ENCODE results near the gene DPF1.

The DPF1 gene

GRCh38 chr19:38184815-38185214 is 39.2 kb downstream of the DPF1 start:
- Histone ChIP-seq H3K4me3 (ENCODE audit: low read length) (no peak overlapping the region), H3K4me2 (ENCODE audit: low read length) (no peak overlapping the region), H3K36me3 (replicated peaks; ENCODE audit: low read depth, low read length) (peaks cover 8% of the 10 kb centered on the region), H3K9ac (ENCODE audit: low read length) (no peak overlapping the region), H3K27ac (ENCODE audit: low read length) (no peak overlapping the region), H3K27me3 (ENCODE audit: low read depth, low read length) (no peaks in the 10 kb centered on the region), H3K4me1 (ENCODE audit: low read length) (peaks cover 2% of the 10 kb centered on the region), H4K20me1 (ENCODE audit: insufficient read depth, low read length) (no peaks in the 10 kb centered on the region), H3K79me2 (ENCODE audit: low read length) (no peaks in the 10 kb centered on the region), H2AFZ (ENCODE audit: low read depth, low read length) (no peak overlapping the region), H3K9me3 (ENCODE audit: insufficient read depth, low read length) (no peaks in the 10 kb centered on the region)
- no peak for TF ChIP-seq CTCF (IDR thresholded peaks at IDR 0.05; ENCODE audit: low read depth, low read length)
- TF ChIP-seq EZH2phosphoT487 (IDR thresholded peaks at IDR 0.05; ENCODE audit: low read depth) = no peak

- Histone ChIP-seq H3K9ac (ENCODE audit: low read length) (no peak overlapping the region), H3K4me3 (ENCODE audit: low read length) (no peak overlapping the region)
Measured at GRCh38 chr19:38183251-38183897, 40.6 kb downstream of the DPF1 start.

GRCh38 chr19:38182536-38183210 is 41.3 kb downstream of the DPF1 start:
- no peak overlapping the region for H3K4me3 ChIP-seq (ENCODE audit: low read length)
- no peaks in the 10 kb centered on the region for H3K27me3 ChIP-seq (ENCODE audit: low read depth, low read length)
- no peaks in the 10 kb centered on the region for H3K4me1 ChIP-seq (ENCODE audit: low read length)
- no peak overlapping the region for H3K9ac ChIP-seq (ENCODE audit: low read length)
- H3K9me3 ChIP-seq (ENCODE audit: insufficient read depth, low read length) = no peaks in the 10 kb centered on the region
- no peak overlapping the region for H3K4me2 ChIP-seq (ENCODE audit: low read length)
- no peaks in the 10 kb centered on the region for H3K79me2 ChIP-seq (ENCODE audit: low read length)
- no peaks in the 10 kb centered on the region for H4K20me1 ChIP-seq (ENCODE audit: insufficient read depth, low read length)
- TF ChIP-seq EZH2phosphoT487 (IDR thresholded peaks at IDR 0.05; ENCODE audit: low read depth) (no peak), CTCF (IDR thresholded peaks at IDR 0.05; ENCODE audit: low read depth, low read length) (no peak)
- no peak overlapping the region for H2AFZ ChIP-seq (ENCODE audit: low read depth, low read length)
- H3K27ac ChIP-seq (ENCODE audit: low read length) = no peak overlapping the region
- H3K36me3 ChIP-seq (replicated peaks; ENCODE audit: low read depth, low read length) = peaks cover 9% of the 10 kb centered on the region

More at GRCh38 chr19:38183251-38183897, 40.6 kb downstream of the DPF1 start:
- Histone ChIP-seq H3K27me3 (ENCODE audit: low read depth, low read length) (no peaks in the 10 kb centered on the region), H3K36me3 (replicated peaks; ENCODE audit: low read depth, low read length) (peaks cover 9% of the 10 kb centered on the region), H3K79me2 (ENCODE audit: low read length) (no peaks in the 10 kb centered on the region), H3K27ac (ENCODE audit: low read length) (no peak overlapping the region), H4K20me1 (ENCODE audit: insufficient read depth, low read length) (no peaks in the 10 kb centered on the region), H3K4me1 (ENCODE audit: low read length) (no peaks in the 10 kb centered on the region), H2AFZ (ENCODE audit: low read depth, low read length) (no peak overlapping the region), H3K9me3 (ENCODE audit: insufficient read depth, low read length) (no peaks in the 10 kb centered on the region), H3K4me2 (ENCODE audit: low read length) (no peak overlapping the region)
- TF ChIP-seq CTCF (IDR thresholded peaks at IDR 0.05; ENCODE audit: low read depth, low read length) (no peak), EZH2phosphoT487 (IDR thresholded peaks at IDR 0.05; ENCODE audit: low read depth) (no peak)

GRCh38 chr19:38180071-38180470 is 44.0 kb downstream of the DPF1 start:
- H3K27ac ChIP-seq (ENCODE audit: low read length) = no peak overlapping the region
- H4K20me1 ChIP-seq (ENCODE audit: insufficient read depth, low read length) = peaks cover 5% of the 10 kb centered on the region; the same call in 1 of the 2 replicates
- H2AFZ ChIP-seq (ENCODE audit: low read depth, low read length) = no peak overlapping the region
- no peak for TF ChIP-seq CTCF (IDR thresholded peaks at IDR 0.05; ENCODE audit: low read depth, low read length)
- no peak for TF ChIP-seq EZH2phosphoT487 (IDR thresholded peaks at IDR 0.05; ENCODE audit: low read depth)
- no peak overlapping the region for H3K4me3 ChIP-seq (ENCODE audit: low read length)
- H3K9ac ChIP-seq (ENCODE audit: low read length) = no peak overlapping the region
- no peak overlapping the region for H3K4me2 ChIP-seq (ENCODE audit: low read length)
- peaks cover 9% of the 10 kb centered on the region for H3K36me3 ChIP-seq (replicated peaks; ENCODE audit: low read depth, low read length)
- H3K27me3 ChIP-seq (ENCODE audit: low read depth, low read length) = no peaks in the 10 kb centered on the region
- no peaks in the 10 kb centered on the region for H3K79me2 ChIP-seq (ENCODE audit: low read length)
- no peaks in the 10 kb centered on the region for H3K9me3 ChIP-seq (ENCODE audit: insufficient read depth, low read length)
- no peaks in the 10 kb centered on the region for H3K4me1 ChIP-seq (ENCODE audit: low read length)
